Measurements from ENCODE around the gene MAPT. TPM values are rescaled to one million over a fixed set of nuclear protein-coding genes. Genes with fewer than 3 reads are reported as not detected.

MAPT gene
- polyA plus RNA-seq, 3 donors: 0.04 TPM; not detected in 2

- WGBS (ENCODE audit: insufficient coverage): 92% methylated on average over 2 of the region's 6 CpGs
- peaks cover 45 to 65% of the 10 kb centered on the region in 2 donors for H3K36me3 Mint-ChIP-seq
Observed at GRCh38 chr17:46059486-46059885, 165.1 kb downstream of the MAPT start.

GRCh38 chr17:46060461-46060860 is 166.1 kb downstream of the MAPT start:
- peaks cover 46 to 89% of the 10 kb centered on the region in 2 donors for H3K36me3 ChIP-seq (replicated peaks in 1 of 2; ENCODE audit: control insufficient read depth in 1 of 2, insufficient read depth in 2 of 2, low read length in 2 of 2)
- no peak overlapping the region for H3K4me3 Mint-ChIP-seq
- no CpG with 5 or more reads among the region's 2 CpGs for WGBS (ENCODE audit: insufficient coverage)

More at GRCh38 chr17:46059486-46059885, 165.1 kb downstream of the MAPT start:
- Histone ChIP-seq H3K27ac (ENCODE audit: low read depth in 1 of 2, low read length in 2 of 2) (no peak overlapping the region), H3K79me2 (ENCODE audit: insufficient read depth, low read length) (peaks cover 11% of the 10 kb centered on the region), H3K9ac (ENCODE audit: insufficient read depth, low read length, poor library complexity, severe bottlenecking) (no peak overlapping the region), H4K20me1 (ENCODE audit: insufficient read depth, low read length) (peaks cover 68% of the 10 kb centered on the region), H3K36me3 (replicated peaks in 1 of 2; ENCODE audit: control insufficient read depth in 1 of 2, insufficient read depth in 2 of 2, low read length in 2 of 2) (peaks cover 41 to 88% of the 10 kb centered on the region in 2 donors), H3K9me3 (replicated peaks in 1 of 2; ENCODE audit: control insufficient read depth in 1 of 2, insufficient read depth in 1 of 2, low read length in 2 of 2) (no peaks in the 10 kb centered on the region), H3K4me2 (replicated peaks; ENCODE audit: extremely low read depth, low read length, poor library complexity, severe bottlenecking) (no peak overlapping the region), H3K4me1 (ENCODE audit: control insufficient read depth in 1 of 2, insufficient read depth in 2 of 2, low read length in 2 of 2) (no peaks in the 10 kb centered on the region), H3K4me3 (replicated peaks in 1 of 3; ENCODE audit: low read depth in 2 of 3, low read length in 3 of 3) (no peak overlapping the region), H3K27me3 (ENCODE audit: control insufficient read depth in 2 of 2, insufficient read depth in 2 of 2, low read length in 2 of 2) (no peaks in the 10 kb centered on the region), H2AFZ (ENCODE audit: insufficient read depth, low read depth, low read length, poor library complexity, severe bottlenecking) (no peak overlapping the region)
- intact Hi-C loops (cut with micrococcal nuclease): loop anchor here in 1 of 2 donors (10.0 kb wide), 1 partner anchor 135 kb away; the partner anchor contains the start of gene KANSL1
- no peak for TF ChIP-seq CTCF (IDR thresholded peaks at IDR 0.05)
- Mint-ChIP-seq H3K9me3 (no peaks in the 10 kb centered on the region), H3K4me3 (no peak overlapping the region), H3K27me3 (ENCODE audit: low read depth in 3 of 3) (no peaks in the 10 kb centered on the region), H3K27ac (peak overlapping the region in 4 of 7 donors; percentile 50 to 68 (median 60)), H3K4me1 (peaks cover 3% of the 10 kb centered on the region)
- no peak for DNase-seq

More at GRCh38 chr17:46060461-46060860, 166.1 kb downstream of the MAPT start:
- peaks cover 3% of the 10 kb centered on the region for H3K4me1 Mint-ChIP-seq
- H4K20me1 ChIP-seq (ENCODE audit: insufficient read depth, low read length): peaks cover 73% of the 10 kb centered on the region
- no peak overlapping the region for H3K9ac ChIP-seq (ENCODE audit: insufficient read depth, low read length, poor library complexity, severe bottlenecking)
- no peaks in the 10 kb centered on the region for H3K27me3 Mint-ChIP-seq (ENCODE audit: low read depth in 3 of 3)
- peaks cover 48 to 67% of the 10 kb centered on the region in 2 donors for H3K36me3 Mint-ChIP-seq
- H3K27me3 ChIP-seq (ENCODE audit: control insufficient read depth in 2 of 2, insufficient read depth in 2 of 2, low read length in 2 of 2): no peaks in the 10 kb centered on the region
- no peaks in the 10 kb centered on the region for H3K4me1 ChIP-seq (ENCODE audit: control insufficient read depth in 1 of 2, insufficient read depth in 2 of 2, low read length in 2 of 2)
- no peak overlapping the region for H3K27ac ChIP-seq (ENCODE audit: low read depth in 1 of 2, low read length in 2 of 2)
- peaks cover 11% of the 10 kb centered on the region for H3K79me2 ChIP-seq (ENCODE audit: insufficient read depth, low read length)
- no peak overlapping the region for H2AFZ ChIP-seq (ENCODE audit: insufficient read depth, low read depth, low read length, poor library complexity, severe bottlenecking)
- H3K9me3 Mint-ChIP-seq: no peaks in the 10 kb centered on the region
- H3K27ac Mint-ChIP-seq: no peak overlapping the region
- H3K9me3 ChIP-seq (replicated peaks in 1 of 2; ENCODE audit: control insufficient read depth in 1 of 2, insufficient read depth in 1 of 2, low read length in 2 of 2): no peaks in the 10 kb centered on the region
- intact Hi-C loops (cut with micrococcal nuclease): no loop called here
- TF ChIP-seq CTCF (IDR thresholded peaks at IDR 0.05): no peak
- no peak for DNase-seq
- no peak overlapping the region for H3K4me3 ChIP-seq (replicated peaks in 1 of 3; ENCODE audit: low read depth in 2 of 3, low read length in 3 of 3)
- no peak overlapping the region for H3K4me2 ChIP-seq (replicated peaks; ENCODE audit: extremely low read depth, low read length, poor library complexity, severe bottlenecking)
